DOHH2 (cell line): ENCODE data around the gene CSMD2.
A peak's percentile ranks its signal among the peaks of the same experiment; 100 is the strongest.

Experiments
- H3F3A ChIP-seq: fragments of 200-600 bp; sonication (generic), shearing (Covaris generic); 2 replicates; pipeline ENCODE4 v1.6.0; 2016; ENCODE audit warnings: antibody characterized with exemption, mild to moderate bottlenecking; ENCODE audit not compliant: control insufficient read depth, insufficient read depth
- H3K27ac ChIP-seq: fragments of 200-600 bp; sonication (generic); 2 replicates; pipeline ENCODE4 v1.5.1; 2014; ENCODE audit warnings: low read depth, mild to moderate bottlenecking, low read length, moderate library complexity
- H3K27me3 ChIP-seq: fragments of 200-600 bp; sonication (generic); 2 replicates; pipeline ENCODE4 v1.6.1; 2014; ENCODE audit warnings: mild to moderate bottlenecking, low read length, mixed read lengths; ENCODE audit not compliant: control insufficient read depth
- H3K36me3 ChIP-seq: fragments of 200-600 bp; sonication (generic); 2 replicates; pipeline ENCODE4 v1.6.1; 2014; ENCODE audit warnings: mild to moderate bottlenecking, low read length, moderate library complexity, mixed read lengths; ENCODE audit not compliant: control insufficient read depth
- H3K4me1 ChIP-seq: fragments of 200-600 bp; sonication (generic); 2 replicates; pipeline ENCODE4 v1.6.1; 2014; ENCODE audit warnings: mild to moderate bottlenecking, low read length, mixed read lengths; ENCODE audit not compliant: control insufficient read depth
- H3K4me2 ChIP-seq: fragments of 200-600 bp; sonication (generic); 2 replicates; pipeline ENCODE4 v1.6.0; 2014; ENCODE audit warnings: mild to moderate bottlenecking, low read length, moderate library complexity
- H3K4me3 ChIP-seq: fragments of 200-600 bp; sonication (generic); 2 replicates; pipeline ENCODE4 v1.5.1; 2014; ENCODE audit warnings: mild to moderate bottlenecking, low read length, mixed read lengths
- H3K79me2 ChIP-seq: fragments of 200-600 bp; sonication (generic); 2 replicates; pipeline ENCODE4 v1.6.1; 2014; ENCODE audit warnings: mild to moderate bottlenecking, low read length, mixed read lengths; ENCODE audit not compliant: control insufficient read depth
- H3K9me2 ChIP-seq: fragments of 200-600 bp; sonication (generic); replicated peaks from 2 replicates; pipeline ENCODE4 v1.6.1; 2014; ENCODE audit warnings: mild to moderate bottlenecking, low read length, mixed read lengths; ENCODE audit not compliant: control insufficient read depth
- H3K9me3 ChIP-seq: fragments of 200-600 bp; sonication (generic); 2 replicates; pipeline ENCODE4 v1.6.1; 2014; ENCODE audit warnings: antibody characterized with exemption, low read length, mixed read lengths; ENCODE audit not compliant: control insufficient read depth, insufficient read depth
- H4K20me1 ChIP-seq: fragments of 200-600 bp; sonication (generic); 2 replicates; pipeline ENCODE4 v1.6.0; 2014; ENCODE audit warnings: low read depth, mild to moderate bottlenecking, antibody characterized with exemption, low read length, moderate library complexity; ENCODE audit not compliant: control insufficient read depth, insufficient read depth
- EZH2phosphoT487 ChIP-seq: fragments of 200-600 bp; sonication (generic); IDR thresholded peaks from 2 replicates; pipeline ENCODE4 v1.6.1; 2017; ENCODE audit warnings: borderline replicate concordance, mild to moderate bottlenecking, antibody characterized with exemption, low read length, moderate library complexity, mixed read lengths
- TF ChIP-seq, protein P1 (sequence below): fragments of 200-600 bp; sonication (generic); IDR thresholded peaks from one replicate; pipeline ENCODE4 v1.5.1; 2014; ENCODE audit warnings: antibody characterized with exemption, mild to moderate bottlenecking, low read depth, low read length; ENCODE audit not compliant: poor library complexity, severe bottlenecking

The CSMD2 gene

DNA sequence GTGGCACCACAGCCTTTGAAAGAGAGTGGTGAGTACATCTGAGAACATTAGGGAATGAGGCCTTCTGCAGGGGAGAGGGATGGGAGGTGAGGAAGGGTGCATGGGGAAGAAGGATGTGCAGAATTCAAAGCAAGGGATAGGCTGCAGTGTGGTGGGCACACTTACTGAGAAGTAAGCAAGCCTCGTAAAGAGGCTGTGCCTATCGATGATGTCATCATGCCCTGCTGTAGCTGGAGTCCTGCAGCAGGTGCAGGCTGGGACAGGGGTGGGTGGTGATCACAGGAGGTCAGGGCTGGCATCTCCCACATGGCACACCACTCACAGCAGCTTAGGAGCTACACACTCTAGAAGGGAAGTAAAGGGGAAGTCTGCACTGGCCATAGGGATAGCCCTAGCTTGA, 676.4 kb downstream of the CSMD2 start:
- Histone ChIP-seq H3K4me2 (no peak overlapping the region), H3K27me3 (no peaks in the 10 kb centered on the region), H3K9me3 (peaks cover 8% of the 10 kb centered on the region), H3K79me2 (no peaks in the 10 kb centered on the region), H3K27ac (no peak overlapping the region), H3F3A (no peaks in the 10 kb centered on the region), H3K36me3 (peaks cover 54% of the 10 kb centered on the region), H3K4me1 (no peaks in the 10 kb centered on the region), H4K20me1 (no peaks in the 10 kb centered on the region), H3K4me3 (no peak overlapping the region), H3K9me2 (no peaks in the 10 kb centered on the region)
- TF ChIP-seq, protein P1, sequence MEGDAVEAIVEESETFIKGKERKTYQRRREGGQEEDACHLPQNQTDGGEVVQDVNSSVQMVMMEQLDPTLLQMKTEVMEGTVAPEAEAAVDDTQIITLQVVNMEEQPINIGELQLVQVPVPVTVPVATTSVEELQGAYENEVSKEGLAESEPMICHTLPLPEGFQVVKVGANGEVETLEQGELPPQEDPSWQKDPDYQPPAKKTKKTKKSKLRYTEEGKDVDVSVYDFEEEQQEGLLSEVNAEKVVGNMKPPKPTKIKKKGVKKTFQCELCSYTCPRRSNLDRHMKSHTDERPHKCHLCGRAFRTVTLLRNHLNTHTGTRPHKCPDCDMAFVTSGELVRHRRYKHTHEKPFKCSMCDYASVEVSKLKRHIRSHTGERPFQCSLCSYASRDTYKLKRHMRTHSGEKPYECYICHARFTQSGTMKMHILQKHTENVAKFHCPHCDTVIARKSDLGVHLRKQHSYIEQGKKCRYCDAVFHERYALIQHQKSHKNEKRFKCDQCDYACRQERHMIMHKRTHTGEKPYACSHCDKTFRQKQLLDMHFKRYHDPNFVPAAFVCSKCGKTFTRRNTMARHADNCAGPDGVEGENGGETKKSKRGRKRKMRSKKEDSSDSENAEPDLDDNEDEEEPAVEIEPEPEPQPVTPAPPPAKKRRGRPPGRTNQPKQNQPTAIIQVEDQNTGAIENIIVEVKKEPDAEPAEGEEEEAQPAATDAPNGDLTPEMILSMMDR: no peak
- no peak for TF ChIP-seq EZH2phosphoT487

DNA sequence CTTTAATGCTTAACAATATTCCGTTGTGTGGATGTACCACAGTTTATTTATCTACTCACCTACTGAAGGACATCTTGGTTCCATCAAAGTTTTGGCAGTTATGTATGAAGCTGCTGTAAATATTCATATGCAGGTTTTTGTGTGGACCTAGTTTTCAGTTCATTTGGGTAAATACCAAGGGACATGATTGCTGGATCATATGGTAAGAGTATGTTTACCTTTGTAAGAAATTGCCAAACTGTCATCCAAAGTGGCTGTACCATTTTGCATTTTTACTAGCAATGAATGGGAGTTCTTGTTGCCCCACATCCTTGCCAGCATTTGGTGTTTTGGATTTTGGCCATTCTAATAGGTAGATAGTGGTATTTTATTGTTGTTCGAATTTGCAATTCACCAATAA, 682.6 kb downstream of the CSMD2 start:
- Histone ChIP-seq H3K79me2 (no peaks in the 10 kb centered on the region), H3K9me3 (no peaks in the 10 kb centered on the region), H3K4me3 (no peak overlapping the region), H3K4me2 (no peak overlapping the region), H3K27me3 (no peaks in the 10 kb centered on the region), H3K9me2 (no peaks in the 10 kb centered on the region), H3K27ac (no peak overlapping the region), H3K4me1 (no peaks in the 10 kb centered on the region), H3F3A (no peaks in the 10 kb centered on the region), H3K36me3 (peaks cover 35% of the 10 kb centered on the region), H4K20me1 (no peaks in the 10 kb centered on the region)
- TF ChIP-seq EZH2phosphoT487: no peak
- TF ChIP-seq, protein P1: no peak

DNA sequence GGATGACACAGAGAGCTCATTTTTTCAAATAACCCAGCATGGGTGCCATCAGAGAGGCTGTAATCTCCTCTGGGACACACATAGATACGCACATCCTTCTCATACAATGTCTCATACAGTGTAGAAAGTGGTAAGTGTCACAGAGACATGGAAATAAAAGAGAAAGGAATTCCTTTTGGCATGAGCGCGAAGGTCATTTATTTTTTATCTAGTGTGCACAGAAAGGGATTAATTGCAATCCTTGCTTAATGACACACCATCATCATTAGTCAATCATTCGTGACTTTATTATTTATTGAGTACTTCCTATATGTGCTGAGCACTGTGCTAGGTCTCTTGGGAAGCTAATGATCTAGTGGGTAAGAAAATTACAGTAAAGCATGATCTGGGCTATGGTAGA, 687.6 kb downstream of the CSMD2 start:
- TF ChIP-seq, protein P1: no peak
- TF ChIP-seq EZH2phosphoT487: no peak
- Histone ChIP-seq H3K27me3 (no peaks in the 10 kb centered on the region), H3K9me2 (no peaks in the 10 kb centered on the region), H3F3A (no peaks in the 10 kb centered on the region), H3K36me3 (peaks cover 26% of the 10 kb centered on the region), H3K79me2 (peaks cover 16% of the 10 kb centered on the region), H3K9me3 (no peaks in the 10 kb centered on the region), H4K20me1 (no peaks in the 10 kb centered on the region), H3K4me2 (no peak overlapping the region), H3K4me1 (peaks cover 10% of the 10 kb centered on the region), H3K27ac (no peak overlapping the region), H3K4me3 (no peak overlapping the region)

DNA sequence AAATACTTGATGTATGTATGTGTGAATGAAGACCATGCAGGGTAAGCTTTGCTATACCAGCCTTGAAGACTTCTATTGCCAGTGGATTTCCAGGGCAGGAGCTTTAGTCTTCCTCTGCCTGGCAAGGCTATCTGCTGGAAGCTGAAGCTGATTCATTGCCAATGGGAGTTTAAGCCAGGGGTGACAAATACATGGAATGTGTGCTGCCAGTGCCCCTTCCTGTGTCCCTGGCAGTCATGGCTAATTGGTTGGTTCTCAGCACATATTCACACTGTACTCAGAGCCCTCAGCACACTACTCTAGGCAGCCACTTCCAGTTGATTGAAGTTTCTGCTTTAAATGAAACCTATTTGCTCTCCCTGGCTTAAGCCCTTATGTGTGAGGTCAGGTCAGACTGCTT, 691.1 kb downstream of the CSMD2 start:
- Histone ChIP-seq H4K20me1 (no peaks in the 10 kb centered on the region), H3K4me2 (peak overlapping the region; percentile 68; the same call in 1 of the 2 replicates), H3F3A (0 out of 2 replicates have a peak, but pooled peaks cover 4% of the 10 kb centered on the region), H3K36me3 (no peaks in the 10 kb centered on the region), H3K79me2 (peaks cover 16% of the 10 kb centered on the region), H3K9me3 (no peaks in the 10 kb centered on the region), H3K27ac (no peak overlapping the region), H3K9me2 (no peaks in the 10 kb centered on the region), H3K4me1 (peaks cover 31% of the 10 kb centered on the region), H3K4me3 (no peak overlapping the region), H3K27me3 (no peaks in the 10 kb centered on the region)
- TF ChIP-seq EZH2phosphoT487: no peak
- TF ChIP-seq, protein P1: no peak
